ENCODE results near the gene CEL. TPM values are rescaled to one million over a fixed set of nuclear protein-coding genes. Genes with fewer than 3 reads are reported as not detected.
"Not testable (repeated sequence)": the region's sequence is repeated elsewhere in the genome, so short reads cannot be mapped to it uniquely, and the experiment has no call there.

The CEL gene
- total RNA-seq, 3 donors from 2014 or later, result 0.29 to 0.98 (median 0.32) TPM

- intact Hi-C loops (cut with DNase I; ENCODE audit: low total_unique reads), result no loop called here
- Histone ChIP-seq H3K27ac (no peak overlapping the region), H3K4me3 (no peak overlapping the region), H3K4me1 (no peaks in the 10 kb centered on the region), H3K36me3 (no peaks in the 10 kb centered on the region), H3K9me3 (no peaks in the 10 kb centered on the region), H3K27me3 (no peaks in the 10 kb centered on the region)
- TF ChIP-seq POLR2A (IDR thresholded peaks at IDR 0.05) (no peak), POLR2AphosphoS5 (IDR thresholded peaks at IDR 0.05) (no peak), CTCF (IDR thresholded peaks at IDR 0.05) (no peak)
- no peak for DNase-seq (ENCODE audit: low spot score in 2 of 2)
Observed at GRCh38 chr9:133071484-133072150, 9.8 kb downstream of the CEL start.

GRCh38 chr9:133072210-133072609, 10.4 kb downstream of the CEL start:
- H3K9me3 ChIP-seq; H3K4me1 ChIP-seq; H3K4me3 ChIP-seq; H3K36me3 ChIP-seq; DNase-seq (ENCODE audit: low spot score in 2 of 2); intact Hi-C loops (cut with DNase I; ENCODE audit: low total_unique reads); H3K27me3 ChIP-seq; H3K27ac ChIP-seq: not testable (repeated sequence)

GRCh38 chr9:133073086-133074014, 11.6 kb downstream of the CEL start:
- no peak for DNase-seq (ENCODE audit: low spot score in 2 of 2)
- Histone ChIP-seq H3K27ac (no peak overlapping the region), H3K36me3 (no peaks in the 10 kb centered on the region), H3K9me3 (no peaks in the 10 kb centered on the region), H3K27me3 (no peaks in the 10 kb centered on the region), H3K4me1 (no peaks in the 10 kb centered on the region), H3K4me3 (no peak overlapping the region)
- TF ChIP-seq CTCF (IDR thresholded peaks at IDR 0.05), result no peak
- no peak for TF ChIP-seq POLR2A (IDR thresholded peaks at IDR 0.05)
- TF ChIP-seq POLR2AphosphoS5 (IDR thresholded peaks at IDR 0.05), result no peak
- intact Hi-C loops (cut with DNase I; ENCODE audit: low total_unique reads), result no loop called here

- Histone ChIP-seq H3K4me3 (no peak overlapping the region), H3K27ac (no peak overlapping the region), H3K36me3 (no peaks in the 10 kb centered on the region), H3K9me3 (no peaks in the 10 kb centered on the region), H3K4me1 (no peaks in the 10 kb centered on the region), H3K27me3 (no peaks in the 10 kb centered on the region)
- intact Hi-C loops (cut with DNase I; ENCODE audit: low total_unique reads), result no loop called here
- TF ChIP-seq CTCF (IDR thresholded peaks at IDR 0.05), result no peak
- TF ChIP-seq POLR2AphosphoS5 (IDR thresholded peaks at IDR 0.05), result no peak
- TF ChIP-seq POLR2A (IDR thresholded peaks at IDR 0.05), result no peak
- DNase-seq (ENCODE audit: low spot score in 2 of 2), result no peak
Observed at GRCh38 chr9:133074111-133074651, 12.4 kb downstream of the CEL start.

- no peaks in the 10 kb centered on the region for H3K9me3 ChIP-seq
- no peak overlapping the region for H3K27ac ChIP-seq
- DNase-seq (ENCODE audit: low spot score in 2 of 2), result no peak
- intact Hi-C loops (cut with DNase I; ENCODE audit: low total_unique reads), result no loop called here
- no peaks in the 10 kb centered on the region for H3K36me3 ChIP-seq
- no peak overlapping the region for H3K4me3 ChIP-seq
- no peaks in the 10 kb centered on the region for H3K4me1 ChIP-seq
- no peaks in the 10 kb centered on the region for H3K27me3 ChIP-seq
- TF ChIP-seq CTCF (IDR thresholded peaks at IDR 0.05), result no peak
- no peak for TF ChIP-seq POLR2A (IDR thresholded peaks at IDR 0.05)
- TF ChIP-seq POLR2AphosphoS5 (IDR thresholded peaks at IDR 0.05), result no peak
Observed at GRCh38 chr9:133075925-133076630, 14.3 kb downstream of the CEL start.
